Left ventricle myocardium inferior (tissue), 1 donor: ENCODE data around the gene PCDHGA1. TPM values are rescaled to one million over a fixed set of nuclear protein-coding genes. Genes with fewer than 3 reads are reported as not detected.
A peak's percentile ranks its signal among the peaks of the same experiment; 100 is the strongest.

ENCODE experiments used
- DNase-seq: peaks from one replicate; pipeline ENCODE4 v3.0.0-alpha.2; 2020
- H3K27ac ChIP-seq: fragments of 200-600 bp; replicated peaks from 2 replicates; pipeline ENCODE4 v1.8.0; 2021
- H3K27me3 ChIP-seq: fragments of 200-600 bp; 2 replicates; pipeline ENCODE4 v1.8.0; 2021; ENCODE audit warnings: low read depth
- H3K36me3 ChIP-seq: fragments of 200-600 bp; 2 replicates; pipeline ENCODE4 v1.8.0; 2021
- H3K4me1 ChIP-seq: fragments of 200-600 bp; 2 replicates; pipeline ENCODE4 v1.8.0; 2021
- H3K4me3 ChIP-seq: fragments of 200-600 bp; 2 replicates; pipeline ENCODE4 v1.8.0; 2021; ENCODE audit warnings: mild to moderate bottlenecking, moderate library complexity
- H3K9me3 ChIP-seq: fragments of 200-600 bp; replicated peaks from 2 replicates; pipeline ENCODE4 v1.8.0; 2021
- intact Hi-C: fragments of 100-400 bp; cut with micrococcal nuclease; formaldehyde crosslinking; loops from one replicate; pipeline ENCODE4 v1.11.0; 2022
- total RNA-seq: library from RNA; stranded (reverse); fragmentation: NEBNext Ultra II Directional; extraction: Animal tissue kit (Norgen Biotek cat#: 25700); gene quantifications from one replicate; pipeline ENCODE4 v1.2.1, GENCODE V29; 2021
- TF ChIP-seq, protein P1 (sequence below): fragments of 200-600 bp; IDR thresholded peaks from 2 replicates; pipeline ENCODE4 v1.8.0; 2021; ENCODE audit warnings: antibody characterized with exemption, mild to moderate bottlenecking, borderline replicate concordance
- donor health status: DM: no; HTN: yes; CAD: no; lungs with severe emphysema.

Gene PCDHGA1
- total RNA-seq, 1 donor from 2014 or later: 3.1 TPM

DNA sequence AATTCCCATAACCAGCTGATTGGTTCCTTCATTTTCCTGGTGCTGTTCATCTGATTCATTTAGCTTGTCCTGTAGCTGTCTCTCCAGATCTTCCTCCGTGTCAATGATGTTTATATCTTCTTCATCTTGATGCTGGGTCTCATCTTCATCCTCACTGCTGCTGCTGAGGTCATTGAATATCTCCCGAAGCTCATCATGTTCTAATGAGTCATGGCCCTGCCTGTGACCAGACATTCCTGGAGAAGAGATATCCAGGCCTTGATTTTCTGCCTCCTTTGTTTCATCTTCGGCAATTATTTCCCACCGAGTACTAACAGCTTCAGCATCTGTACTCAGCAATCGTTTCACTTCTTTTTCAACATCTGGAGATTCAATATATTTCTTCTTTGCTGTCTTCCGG, 11.1 kb upstream of the PCDHGA1 start:
- intact Hi-C loops: no loop called here
- peak overlapping the region; percentile 74 for H3K4me3 ChIP-seq
- H3K27me3 ChIP-seq: no peaks in the 10 kb centered on the region
- TF ChIP-seq, protein P1, sequence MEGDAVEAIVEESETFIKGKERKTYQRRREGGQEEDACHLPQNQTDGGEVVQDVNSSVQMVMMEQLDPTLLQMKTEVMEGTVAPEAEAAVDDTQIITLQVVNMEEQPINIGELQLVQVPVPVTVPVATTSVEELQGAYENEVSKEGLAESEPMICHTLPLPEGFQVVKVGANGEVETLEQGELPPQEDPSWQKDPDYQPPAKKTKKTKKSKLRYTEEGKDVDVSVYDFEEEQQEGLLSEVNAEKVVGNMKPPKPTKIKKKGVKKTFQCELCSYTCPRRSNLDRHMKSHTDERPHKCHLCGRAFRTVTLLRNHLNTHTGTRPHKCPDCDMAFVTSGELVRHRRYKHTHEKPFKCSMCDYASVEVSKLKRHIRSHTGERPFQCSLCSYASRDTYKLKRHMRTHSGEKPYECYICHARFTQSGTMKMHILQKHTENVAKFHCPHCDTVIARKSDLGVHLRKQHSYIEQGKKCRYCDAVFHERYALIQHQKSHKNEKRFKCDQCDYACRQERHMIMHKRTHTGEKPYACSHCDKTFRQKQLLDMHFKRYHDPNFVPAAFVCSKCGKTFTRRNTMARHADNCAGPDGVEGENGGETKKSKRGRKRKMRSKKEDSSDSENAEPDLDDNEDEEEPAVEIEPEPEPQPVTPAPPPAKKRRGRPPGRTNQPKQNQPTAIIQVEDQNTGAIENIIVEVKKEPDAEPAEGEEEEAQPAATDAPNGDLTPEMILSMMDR: no peak
- no peak for DNase-seq
- H3K36me3 ChIP-seq: peaks cover 52% of the 10 kb centered on the region
- peak overlapping the region; percentile 91 for H3K27ac ChIP-seq
- peaks cover 33% of the 10 kb centered on the region for H3K4me1 ChIP-seq
- peaks cover 73% of the 10 kb centered on the region for H3K9me3 ChIP-seq

DNA sequence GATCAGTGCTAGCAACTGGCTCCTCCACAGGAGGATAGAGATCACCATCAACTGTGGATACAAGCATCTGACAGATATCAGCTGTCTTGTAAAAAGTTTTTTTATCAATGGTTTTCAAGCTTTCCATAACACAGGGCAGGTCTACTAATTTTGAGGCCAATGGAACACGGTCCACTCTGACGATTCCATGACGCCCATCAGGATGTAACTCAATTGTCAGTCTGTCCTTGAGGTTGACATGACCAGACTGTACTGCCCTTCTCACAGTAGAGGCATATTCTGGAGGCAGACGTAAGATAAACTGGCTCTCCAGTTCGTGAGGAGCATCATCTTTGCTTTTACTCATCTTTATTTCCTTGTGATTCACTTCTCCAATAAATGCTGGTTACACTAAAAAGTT, 10.6 kb upstream of the PCDHGA1 start:
- Histone ChIP-seq H3K9me3 (peaks cover 68% of the 10 kb centered on the region), H3K36me3 (peaks cover 52% of the 10 kb centered on the region), H3K4me3 (peak overlapping the region; percentile 74), H3K27me3 (no peaks in the 10 kb centered on the region), H3K4me1 (peaks cover 33% of the 10 kb centered on the region), H3K27ac (peak overlapping the region; percentile 91)
- intact Hi-C loops: no loop called here
- TF ChIP-seq, protein P1: no peak
- DNase-seq: no peak

DNA sequence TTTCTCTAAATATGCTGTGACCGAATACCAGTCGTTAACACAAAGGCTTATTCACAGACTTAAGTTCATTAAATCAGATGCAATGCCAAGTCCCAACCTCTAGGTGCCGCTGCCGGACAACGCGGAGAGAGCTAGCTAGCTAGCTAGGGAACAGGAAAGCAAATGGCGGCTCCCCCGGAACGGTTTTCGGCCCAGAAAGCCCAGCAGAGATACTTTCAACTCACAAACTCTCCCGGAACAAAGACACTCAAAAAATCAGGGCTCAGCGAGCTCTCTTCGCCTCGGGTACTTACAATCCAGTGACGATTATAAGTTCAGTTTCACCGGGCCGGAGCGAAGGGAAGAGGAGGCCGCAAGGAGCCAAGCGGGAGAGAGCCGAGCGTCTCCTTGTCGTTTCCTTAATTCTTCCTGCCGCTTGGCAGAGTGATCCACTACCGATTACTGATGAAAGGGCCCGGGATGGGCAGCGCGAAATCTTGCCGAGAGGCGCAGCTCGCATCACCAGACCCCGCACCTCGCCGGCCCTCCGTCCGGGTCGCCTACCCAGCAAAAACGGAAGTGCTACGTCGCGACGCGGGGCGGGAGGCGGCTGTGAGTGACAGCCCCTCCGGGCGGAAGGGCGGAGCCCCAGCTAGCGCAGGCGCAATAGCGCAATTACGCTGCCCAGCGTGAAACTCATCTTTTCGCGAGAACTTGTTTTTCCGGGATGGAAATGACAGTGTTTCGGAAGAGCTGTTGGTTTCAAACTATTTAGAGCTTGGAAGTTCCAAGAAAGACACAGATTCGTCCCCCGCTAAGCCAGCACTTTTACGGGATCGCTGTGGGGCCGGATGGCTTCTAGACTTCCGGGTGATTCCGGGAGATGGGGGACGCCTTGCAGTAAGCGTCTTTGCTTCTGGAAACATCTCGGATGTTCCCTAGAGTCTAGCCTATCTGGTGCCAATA, 9.8 kb upstream of the PCDHGA1 start, which contains the start of gene TAF7:
Gene TAF7, minus strand, starts transcription at position 560 of the 945 bp plus-strand sequence. CDS start 740 bp downstream, outside the sequence.
- H3K27ac ChIP-seq: peak within 1 kb of the TSS; percentile 91
- peak; percentile 89 for DNase-seq
- H3K4me1 ChIP-seq: peaks cover 33% of the 10 kb centered on the region
- peaks cover 45% of the 10 kb centered on the region for H3K36me3 ChIP-seq
- no peaks in the 10 kb centered on the region for H3K27me3 ChIP-seq
- TF ChIP-seq, protein P1: peak; percentile 91
- H3K4me3 ChIP-seq: peak within 1 kb of the TSS; percentile 74
- peaks cover 60% of the 10 kb centered on the region for H3K9me3 ChIP-seq
- intact Hi-C loops: no loop called here

DNA sequence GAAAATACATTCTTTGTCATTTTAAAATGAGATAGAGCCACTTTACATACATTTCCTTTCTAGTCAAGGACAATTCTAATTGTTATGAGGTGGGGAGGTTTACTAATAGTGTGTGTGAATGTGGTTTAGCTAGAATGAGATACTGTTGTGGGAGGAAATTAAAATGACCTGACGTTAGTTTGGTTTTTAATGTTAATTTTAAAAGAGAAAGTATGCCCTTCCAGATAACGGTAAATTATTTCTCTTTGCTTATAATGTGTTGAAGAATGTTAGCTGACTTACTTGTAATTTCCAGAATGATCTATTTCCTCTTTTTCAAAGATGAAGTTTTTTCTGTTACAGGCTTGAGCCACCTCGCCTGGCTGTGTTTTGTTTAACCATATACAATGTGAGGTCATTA, 8.1 kb upstream of the PCDHGA1 start:
- intact Hi-C loops: no loop called here
- Histone ChIP-seq H3K4me1 (peaks cover 45% of the 10 kb centered on the region), H3K36me3 (peaks cover 27% of the 10 kb centered on the region), H3K4me3 (no peak overlapping the region), H3K27ac (no peak overlapping the region), H3K9me3 (peaks cover 48% of the 10 kb centered on the region), H3K27me3 (no peaks in the 10 kb centered on the region)
- TF ChIP-seq, protein P1: no peak
- no peak for DNase-seq

DNA sequence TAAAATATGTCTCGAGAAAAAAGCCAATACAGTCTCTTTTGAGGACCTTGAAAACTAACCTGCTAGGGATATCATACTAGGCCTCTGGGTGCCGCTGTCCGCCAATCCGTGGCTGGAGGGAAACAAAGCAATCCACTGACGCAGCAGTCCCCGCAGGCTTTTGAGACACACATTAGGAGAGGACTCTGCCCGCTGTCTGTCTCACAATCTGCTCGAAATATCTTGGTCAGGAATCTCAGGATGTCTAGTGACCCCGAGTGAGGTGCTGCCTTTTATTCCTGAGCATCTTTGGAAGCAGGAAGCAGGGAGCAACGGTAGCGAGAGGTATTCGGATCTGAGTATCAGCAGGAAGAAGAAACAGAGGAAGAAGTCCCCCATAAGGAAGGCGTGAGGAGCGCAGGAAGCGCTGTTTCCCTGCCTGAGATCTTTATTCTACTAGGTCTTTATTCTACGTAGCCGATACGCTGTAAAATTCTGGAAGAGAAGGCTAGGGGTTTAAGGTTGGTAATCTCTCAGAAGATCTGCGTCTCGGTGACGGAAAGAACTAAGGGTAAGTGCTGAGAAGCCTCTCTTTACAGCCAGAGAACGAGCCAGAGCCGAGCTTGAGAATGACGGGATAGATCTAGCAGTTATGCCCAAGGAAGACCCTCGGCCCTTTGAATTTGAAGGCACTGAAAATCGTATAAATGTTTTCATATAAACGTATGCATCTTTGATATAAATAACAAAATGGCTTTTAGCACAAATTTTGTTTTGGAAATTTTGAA, 4.0 kb upstream of the PCDHGA1 start:
- intact Hi-C loops: no loop called here
- TF ChIP-seq, protein P1: peak; percentile 77
- no peaks in the 10 kb centered on the region for H3K27me3 ChIP-seq
- H3K27ac ChIP-seq: peak overlapping the region; percentile 89
- peak overlapping the region; percentile 69 for H3K4me3 ChIP-seq
- peaks cover 58% of the 10 kb centered on the region for H3K9me3 ChIP-seq
- H3K4me1 ChIP-seq: peaks cover 27% of the 10 kb centered on the region
- DNase-seq: peak; percentile 74
- H3K36me3 ChIP-seq: no peaks in the 10 kb centered on the region
